Skeletal muscle cell (primary cell): Measurements from ENCODE around the gene PDE9A.
"Not testable (repeated sequence)": the region's sequence is repeated elsewhere in the genome, so short reads cannot be mapped to it uniquely, and the experiment has no call there.

Source experiments
- DNase-seq: peaks from one replicate; pipeline ENCODE4 v3.0.0-alpha.2; 2010; ENCODE audit warnings: low read depth
- H3K4me3 ChIP-seq: 2 replicates; pipeline ENCODE4 v1.5.1; 2011; ENCODE audit warnings: low read depth, mild to moderate bottlenecking, control low read depth, low read length, moderate library complexity

The PDE9A gene

DNA sequence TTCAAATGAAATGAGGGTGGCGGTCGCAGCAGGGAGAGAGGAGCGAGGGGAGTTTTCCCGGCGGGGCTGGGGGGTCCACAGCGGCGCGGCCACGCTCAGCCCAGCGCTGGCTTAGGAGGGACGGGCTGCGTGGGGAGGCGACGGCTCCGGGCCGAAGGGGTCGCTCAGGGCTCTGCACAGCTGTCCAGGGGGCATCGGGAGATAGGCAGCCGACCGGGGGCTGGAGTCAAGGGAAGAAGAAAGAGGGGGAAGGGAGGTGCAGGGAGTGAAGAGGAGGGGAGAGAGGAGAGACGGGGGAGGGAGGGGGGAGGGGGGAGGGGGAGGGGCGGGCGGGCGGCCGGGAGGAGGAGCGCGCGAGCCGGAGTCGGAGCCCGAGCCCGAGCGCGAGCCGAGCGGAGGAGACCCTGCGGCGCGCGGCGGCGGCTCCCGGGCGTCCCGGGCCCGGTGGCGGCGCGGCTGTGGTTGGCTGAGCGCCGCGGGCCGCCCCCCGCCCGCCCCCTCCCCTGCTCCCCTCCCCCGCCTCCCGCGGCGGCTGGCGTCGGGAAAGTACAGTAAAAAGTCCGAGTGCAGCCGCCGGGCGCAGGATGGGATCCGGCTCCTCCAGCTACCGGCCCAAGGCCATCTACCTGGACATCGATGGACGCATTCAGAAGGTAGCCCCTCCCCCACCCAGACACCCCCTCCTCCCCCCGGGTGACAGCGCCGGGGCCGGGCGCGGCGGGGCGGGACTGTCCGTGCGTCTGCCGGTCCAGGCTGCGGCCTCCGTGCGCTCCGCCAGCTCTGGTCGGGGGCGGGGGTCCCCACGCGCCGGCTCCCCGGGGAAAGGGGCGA, at the start of gene PDE9A:
Gene PDE9A, plus strand, starts transcription at position 391 of the 831 bp plus-strand sequence. Its CDS starts 194 bp downstream, at position 585.
- H3K4me3 ChIP-seq = peak within 1 kb of the TSS; percentile 37
- no peak for DNase-seq

DNA sequence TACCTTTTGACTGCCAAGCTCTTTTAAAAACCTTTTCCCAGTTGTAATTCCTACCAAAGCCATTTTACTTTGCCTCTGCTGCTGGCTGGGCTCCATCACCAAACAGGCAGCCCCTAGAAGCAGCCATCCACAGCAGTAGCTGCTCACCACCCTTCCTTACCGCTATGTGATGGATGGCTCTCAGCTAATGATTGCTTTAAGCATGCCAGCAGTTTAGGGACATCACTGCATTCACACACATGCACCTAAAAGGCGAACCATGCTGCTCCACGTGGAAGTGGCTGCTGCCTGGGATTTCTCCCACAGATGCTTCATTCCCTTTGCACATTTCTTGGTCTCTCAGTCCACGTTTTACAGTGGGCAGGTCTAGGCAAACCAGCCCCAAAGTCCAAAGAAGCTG, 46.3 kb upstream of the PDE9A start:
- no peak for DNase-seq
- H3K4me3 ChIP-seq = no peak overlapping the region

DNA sequence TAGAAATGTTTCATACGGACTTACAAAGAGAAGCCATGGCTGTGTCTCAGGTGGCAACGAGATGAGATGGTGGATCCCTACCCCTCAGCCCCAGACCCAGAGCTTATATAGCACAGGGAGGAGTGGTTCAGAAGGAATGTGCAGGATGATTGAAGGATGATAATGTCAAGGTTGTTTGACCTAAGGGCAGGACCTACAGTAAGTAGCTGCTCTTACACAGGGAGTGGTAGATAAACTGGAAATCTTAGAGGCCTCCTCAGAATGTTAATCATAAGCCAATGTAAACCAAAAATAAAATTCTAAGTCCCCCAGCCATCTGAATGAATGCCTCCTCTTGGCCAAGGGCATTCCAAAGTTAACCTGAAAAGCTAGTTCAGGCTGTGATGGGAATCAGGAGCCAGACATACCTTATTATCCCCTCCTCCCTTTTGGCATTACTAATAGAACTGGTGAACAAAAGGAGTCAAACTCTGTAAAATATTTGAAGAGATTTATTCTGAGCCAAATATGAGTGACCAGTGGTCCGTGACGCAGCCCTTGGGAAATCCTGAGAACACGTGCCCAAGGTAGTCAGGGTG, 45.8 kb upstream of the PDE9A start:
- no peak for DNase-seq
- H3K4me3 ChIP-seq = no peak overlapping the region

DNA sequence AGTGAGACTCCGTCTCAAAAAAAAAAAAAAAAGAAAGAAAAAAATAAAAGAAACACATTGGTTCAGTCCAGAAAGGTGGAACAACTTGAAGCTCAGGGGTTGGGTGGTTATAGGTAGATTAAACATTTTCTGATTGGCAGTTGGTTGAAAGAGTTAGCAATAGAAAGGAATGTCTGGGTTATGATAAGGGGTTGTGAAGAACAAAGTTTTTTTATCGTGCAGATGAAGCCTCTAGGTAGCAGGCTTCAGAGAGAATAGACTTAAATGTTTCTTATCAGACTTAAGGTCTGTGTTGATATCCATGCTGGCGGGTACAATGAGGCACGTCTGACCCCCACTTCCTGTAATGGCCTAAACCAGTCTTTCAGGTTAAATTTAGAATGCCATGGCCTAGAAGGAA, 45.0 kb upstream of the PDE9A start:
- DNase-seq = no peak
- no peak overlapping the region for H3K4me3 ChIP-seq

DNA sequence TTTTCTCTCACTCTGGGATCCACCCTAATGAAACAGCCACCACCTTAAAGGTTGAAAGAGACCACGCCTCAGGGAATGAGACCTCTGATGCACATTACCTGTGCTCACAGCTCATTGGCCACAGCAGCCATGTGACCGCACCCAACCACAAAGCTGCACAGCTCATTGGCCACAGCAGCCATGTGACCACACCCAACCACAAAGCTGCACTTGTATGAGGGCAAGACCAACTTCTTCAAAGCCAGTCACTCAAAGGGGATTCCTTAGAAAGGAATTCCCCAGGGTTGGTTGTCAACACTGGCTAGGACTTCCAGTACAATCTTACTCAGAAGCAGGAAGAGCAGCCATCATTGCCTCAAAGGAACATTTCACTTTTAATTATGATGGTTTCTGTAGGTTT, 43.6 kb upstream of the PDE9A start:
- H3K4me3 ChIP-seq = no peak overlapping the region
- no peak for DNase-seq

DNA sequence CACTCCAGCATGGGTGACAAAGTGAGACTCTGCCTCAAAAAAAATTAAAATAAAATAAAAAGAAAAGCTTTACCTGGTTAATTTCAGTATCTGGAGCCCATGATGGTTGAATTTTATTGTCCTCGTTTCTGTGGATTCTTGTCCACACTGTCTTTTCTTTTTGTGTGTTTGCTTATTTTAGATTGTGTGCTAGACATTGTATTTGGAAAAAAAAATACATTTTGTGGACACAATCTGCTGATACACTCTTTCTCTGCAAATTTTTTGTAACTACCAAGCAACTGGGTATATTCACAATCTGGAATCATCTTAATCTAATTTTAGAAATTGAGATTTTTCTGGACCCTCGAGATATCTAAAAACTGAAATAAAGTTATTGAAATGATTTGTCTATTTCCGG, 41.6 kb upstream of the PDE9A start:
- no peak overlapping the region for H3K4me3 ChIP-seq
- DNase-seq = no peak

DNA sequence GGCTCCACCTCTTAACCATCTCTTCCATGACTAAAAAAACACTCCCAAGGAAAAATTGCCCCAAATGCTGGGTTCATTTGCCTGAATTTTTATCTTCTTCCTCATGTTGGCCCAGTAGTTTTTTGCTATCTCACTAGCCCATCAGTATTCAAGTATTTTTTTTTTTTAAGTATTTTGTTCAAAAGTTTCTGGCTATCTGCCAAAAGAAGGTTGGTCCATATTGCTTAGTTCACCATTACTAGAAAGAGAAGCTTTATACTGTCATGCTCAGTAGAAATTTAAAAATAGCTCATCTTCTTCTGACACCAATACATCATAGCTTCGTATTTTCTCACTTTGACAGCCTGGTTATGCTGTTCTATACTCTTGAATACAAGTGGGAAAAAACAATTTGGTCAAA, 41.0 kb upstream of the PDE9A start:
- no peak overlapping the region for H3K4me3 ChIP-seq
- DNase-seq = no peak

DNA sequence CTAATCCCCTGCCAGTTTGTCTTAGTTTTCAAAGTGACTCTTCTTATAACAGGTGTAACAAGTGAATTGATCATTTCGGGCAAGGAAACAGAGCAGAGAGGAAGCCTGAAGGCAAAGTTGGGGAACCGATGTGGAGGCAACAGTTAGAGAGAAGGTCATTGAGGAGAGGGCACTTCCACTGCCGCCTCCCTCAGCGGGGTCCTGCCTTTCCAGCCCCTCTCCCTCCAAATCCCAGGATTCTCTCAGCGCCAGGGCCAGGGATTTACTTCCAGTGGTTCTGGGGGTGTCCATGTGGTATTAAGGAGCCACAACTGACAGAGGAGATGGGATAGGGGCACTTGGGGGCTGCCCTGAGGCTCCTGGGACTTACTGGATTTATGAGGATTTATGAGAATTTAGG, 39.7 kb upstream of the PDE9A start:
- no peak overlapping the region for H3K4me3 ChIP-seq
- DNase-seq = no peak

DNA sequence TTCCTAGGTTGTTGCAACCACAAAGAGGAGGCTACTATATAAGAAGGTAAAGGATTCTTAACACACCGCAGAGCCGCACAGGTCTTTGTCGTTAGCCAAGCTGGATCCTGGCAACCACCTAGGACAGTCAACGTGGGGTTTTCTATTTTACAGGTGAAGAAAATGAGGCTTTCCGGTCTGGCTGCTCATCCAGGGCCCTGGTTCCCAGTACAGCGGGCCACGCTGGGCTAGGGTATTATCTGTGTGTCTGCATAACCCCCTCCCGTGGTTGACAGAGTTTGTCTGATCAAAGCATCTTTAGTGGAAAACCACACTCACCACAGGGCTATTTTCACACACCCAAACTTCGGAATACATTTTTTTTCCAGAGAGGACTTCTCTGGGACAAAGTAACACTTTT, 39.0 kb upstream of the PDE9A start:
- no peak overlapping the region for H3K4me3 ChIP-seq
- DNase-seq = no peak

DNA sequence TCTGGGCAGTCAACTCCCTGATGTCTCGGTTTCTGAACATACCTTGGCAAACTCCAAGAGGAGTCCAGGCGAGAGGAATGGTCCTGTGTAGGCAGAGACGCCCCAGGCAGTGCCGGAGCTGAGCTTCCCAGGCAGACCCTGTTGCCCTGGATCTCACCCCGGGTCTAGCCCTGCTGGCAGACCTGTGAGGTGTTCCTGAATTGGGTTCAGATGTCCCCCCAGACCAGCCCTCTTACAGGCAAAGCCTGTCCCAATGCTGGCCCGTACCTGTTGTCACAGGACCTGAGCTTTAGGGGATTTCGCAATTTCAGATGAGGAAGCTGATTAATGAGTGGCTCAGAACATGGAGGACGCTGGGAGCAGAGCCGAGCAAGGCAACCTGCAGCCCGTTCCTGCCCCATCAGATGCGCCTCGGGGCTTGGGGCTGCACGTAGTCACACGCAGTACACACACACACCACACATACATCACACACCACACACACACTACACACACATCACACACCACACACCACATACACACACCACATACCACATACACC, 38.5 kb upstream of the PDE9A start:
- no peak overlapping the region for H3K4me3 ChIP-seq
- DNase-seq = no peak

DNA sequence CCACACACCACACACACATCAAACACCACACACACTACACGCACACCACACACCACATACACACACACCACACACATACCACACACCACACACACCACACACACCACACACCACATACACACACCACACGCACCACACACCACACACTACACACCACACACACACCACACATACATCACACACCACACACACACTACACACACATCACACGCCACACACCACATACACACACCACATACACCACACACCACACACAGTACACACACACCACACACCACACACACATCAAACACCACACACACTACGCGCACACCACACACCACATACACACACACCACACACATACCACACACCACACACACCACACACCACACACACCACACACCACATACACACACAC, 38.0 kb upstream of the PDE9A start:
- not testable (repeated sequence) for H3K4me3 ChIP-seq, DNase-seq

DNA sequence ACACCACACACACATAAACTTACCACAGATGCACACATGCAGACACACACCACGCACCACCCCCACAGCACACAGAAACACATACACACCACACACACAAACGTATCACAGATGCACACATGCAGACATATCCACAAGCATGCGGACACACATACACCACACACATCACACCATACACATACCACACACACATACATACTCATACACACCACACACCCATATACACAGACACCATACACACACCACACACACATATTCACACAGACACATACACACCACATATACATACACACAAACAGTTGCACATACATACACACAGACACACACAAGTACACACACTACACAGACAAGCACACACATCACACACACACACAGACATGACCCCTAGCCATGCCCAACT, 37.5 kb upstream of the PDE9A start:
- DNase-seq = no peak
- no peak overlapping the region for H3K4me3 ChIP-seq

DNA sequence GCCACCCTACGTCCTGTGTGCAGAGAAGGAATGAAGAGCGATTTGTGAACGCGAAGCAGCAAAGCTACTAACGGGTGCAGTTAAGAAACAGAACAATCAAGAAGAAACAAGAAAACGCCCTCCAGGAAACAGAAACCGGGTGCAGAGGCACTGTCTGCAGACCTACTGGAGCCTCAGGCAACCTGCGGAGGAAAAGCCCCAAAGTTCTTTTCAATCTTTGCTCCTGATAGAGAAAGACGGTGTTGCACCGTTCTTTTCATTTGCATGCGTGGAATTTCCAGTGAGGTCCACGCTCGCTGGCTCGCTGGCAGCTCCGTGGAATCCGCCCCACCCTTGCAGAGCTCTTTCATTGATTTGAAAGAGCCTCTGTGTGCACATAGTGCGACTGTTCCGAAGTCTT, 37.0 kb upstream of the PDE9A start:
- no peak for DNase-seq

DNA sequence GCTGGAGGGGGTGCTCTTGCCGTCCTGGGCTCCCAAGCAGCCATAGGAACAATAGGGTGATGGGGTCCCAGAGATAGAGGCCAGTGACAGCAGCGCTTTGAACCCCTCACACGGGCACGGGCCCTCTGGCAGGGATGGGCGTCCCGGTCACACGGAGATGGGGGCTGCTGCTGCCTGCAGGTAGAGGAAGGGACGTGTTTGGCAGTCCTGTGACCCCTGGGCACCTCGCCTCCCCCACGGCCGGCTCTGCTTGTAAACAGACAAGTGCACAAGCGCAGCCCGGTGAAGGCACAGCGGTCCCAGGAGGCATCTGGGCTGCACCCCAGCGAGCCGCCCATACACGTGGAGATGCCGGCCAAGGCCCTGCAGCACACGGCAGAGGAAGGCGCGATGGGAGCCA, 36.5 kb upstream of the PDE9A start:
- H3K4me3 ChIP-seq = no peak overlapping the region
- no peak for DNase-seq

More for the DNA sequence above, 37.0 kb upstream of the PDE9A start:
- no peak overlapping the region for H3K4me3 ChIP-seq

DNA sequence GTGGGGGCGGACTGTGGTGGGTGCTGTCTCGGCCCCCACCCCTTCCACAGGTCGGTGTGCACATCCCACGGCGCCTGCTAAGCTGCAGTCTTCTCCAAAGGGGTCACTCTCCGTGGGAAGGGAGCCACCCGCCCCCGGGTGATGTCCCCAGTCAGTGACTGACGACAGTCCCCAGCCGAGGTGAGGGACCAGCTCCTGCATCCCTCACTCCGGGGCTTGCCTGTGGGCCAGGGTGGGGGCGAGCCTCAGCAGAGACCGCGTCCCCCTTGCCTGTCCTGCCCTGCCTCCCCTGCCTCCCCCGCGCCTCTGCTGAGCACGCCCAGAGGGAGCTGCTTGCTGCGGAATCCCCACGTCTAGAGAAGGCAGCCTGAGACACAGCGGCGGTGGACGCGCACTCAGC, 35.9 kb upstream of the PDE9A start:
- DNase-seq = no peak
- no peak overlapping the region for H3K4me3 ChIP-seq

DNA sequence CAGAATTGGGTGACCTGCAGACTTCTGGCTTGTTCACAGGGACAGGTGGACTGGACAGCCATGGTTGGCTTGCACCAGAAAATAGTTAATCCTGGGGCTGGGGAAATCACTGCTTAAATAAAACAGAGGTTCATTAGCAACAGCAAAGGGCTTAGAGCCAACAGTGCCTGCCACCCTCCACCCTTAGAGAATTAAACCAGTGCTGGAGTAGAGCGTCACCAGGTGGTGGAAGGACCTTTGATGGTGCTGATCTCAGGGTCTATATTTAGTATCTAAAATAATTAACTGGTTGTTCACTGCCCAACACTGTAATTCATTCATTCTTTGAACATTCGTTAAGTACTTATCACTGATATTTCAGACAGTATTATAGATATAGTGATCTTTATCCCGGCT, 34.7 kb upstream of the PDE9A start:
- no peak for DNase-seq
- no peak overlapping the region for H3K4me3 ChIP-seq

DNA sequence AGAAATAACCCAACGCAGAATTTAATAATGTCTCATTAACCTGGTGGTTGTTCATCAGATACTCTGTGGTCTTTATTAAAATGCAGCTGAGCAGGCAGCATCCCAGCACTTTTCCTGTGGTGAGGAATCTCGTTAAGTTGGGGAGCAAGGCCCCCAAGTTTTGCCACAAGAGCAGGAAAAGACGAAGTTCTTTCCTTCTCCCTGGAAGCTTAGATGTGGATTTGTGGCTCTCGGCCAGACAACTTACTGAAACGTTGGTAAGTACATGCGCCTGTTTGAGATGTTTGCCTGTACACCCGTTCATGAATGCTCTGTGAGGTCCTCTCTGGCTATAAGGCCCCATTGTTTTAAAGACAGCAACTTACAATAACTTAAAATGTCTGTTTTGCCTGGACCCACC, 34.3 kb upstream of the PDE9A start:
- no peak for DNase-seq
- H3K4me3 ChIP-seq = no peak overlapping the region

DNA sequence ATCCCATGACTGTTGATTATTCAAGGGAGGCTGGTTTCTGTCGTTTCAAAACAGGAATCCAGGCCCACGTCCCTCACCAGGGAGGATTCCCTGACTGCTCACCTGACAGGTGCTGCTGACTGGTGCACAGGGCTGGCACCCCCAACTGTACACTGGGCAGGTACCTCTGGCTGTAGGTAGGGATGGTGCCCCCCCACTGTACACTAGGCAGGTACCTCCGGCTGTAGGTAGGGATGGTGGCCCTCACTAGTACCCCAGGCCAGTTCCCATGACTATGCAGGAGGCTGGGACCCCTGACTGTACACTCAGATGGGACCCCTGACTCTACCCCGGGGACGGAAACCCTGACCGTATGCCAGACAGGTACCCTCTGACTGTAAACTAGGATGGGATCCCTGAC, 33.6 kb upstream of the PDE9A start:
- H3K4me3 ChIP-seq = no peak overlapping the region
- DNase-seq = no peak

DNA sequence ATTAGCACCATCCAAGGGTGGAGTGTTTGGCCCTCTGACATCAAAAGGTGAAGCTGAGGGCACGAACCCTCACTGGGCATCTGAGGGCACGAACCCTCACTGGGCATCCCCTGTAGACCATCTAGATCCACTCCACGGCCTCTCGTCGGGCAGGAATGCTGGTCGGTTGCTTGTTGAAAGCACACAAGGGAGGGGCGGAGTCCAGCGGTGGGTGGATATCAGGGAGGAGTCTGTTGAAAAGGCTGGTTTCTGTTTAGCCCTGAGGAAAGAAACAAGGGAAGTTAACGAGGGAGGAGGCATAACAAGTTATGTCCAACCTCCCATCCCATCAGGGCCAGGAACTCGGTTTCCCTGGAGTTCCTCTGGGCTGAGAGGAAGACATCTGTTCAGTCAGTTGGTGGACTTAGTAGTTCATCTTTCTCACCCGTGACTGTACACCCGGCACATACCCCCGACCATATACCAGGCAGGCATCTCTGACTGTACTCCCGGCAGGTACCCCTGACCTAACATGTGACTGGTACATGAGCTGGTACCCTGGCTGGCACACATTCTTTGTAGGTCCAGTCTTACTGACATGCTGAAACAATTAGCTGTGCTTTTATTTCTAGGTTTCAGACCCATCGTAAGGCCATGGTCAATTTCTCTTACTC, 32.1 kb upstream of the PDE9A start:
- DNase-seq = no peak

DNA sequence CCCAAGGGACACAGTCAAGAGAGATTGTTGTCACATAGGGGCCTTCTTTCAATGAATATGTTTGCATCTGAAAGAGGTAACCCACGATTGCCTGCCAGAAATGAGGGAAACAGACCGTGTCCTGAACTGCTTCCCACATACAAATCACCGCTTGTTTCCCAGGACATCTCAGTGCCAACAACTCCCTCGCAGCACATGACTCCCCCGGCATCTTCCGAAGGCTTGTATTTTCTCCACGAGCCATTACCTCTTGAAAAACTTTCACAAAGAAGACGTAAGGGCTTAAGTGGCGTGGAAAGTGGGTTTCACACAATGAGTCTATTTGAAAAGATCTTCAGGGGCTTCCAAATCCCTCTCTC, 31.6 kb upstream of the PDE9A start:
- DNase-seq = no peak
- H3K4me3 ChIP-seq = no peak overlapping the region

More for the DNA sequence above, 32.1 kb upstream of the PDE9A start:
- H3K4me3 ChIP-seq = no peak overlapping the region

DNA sequence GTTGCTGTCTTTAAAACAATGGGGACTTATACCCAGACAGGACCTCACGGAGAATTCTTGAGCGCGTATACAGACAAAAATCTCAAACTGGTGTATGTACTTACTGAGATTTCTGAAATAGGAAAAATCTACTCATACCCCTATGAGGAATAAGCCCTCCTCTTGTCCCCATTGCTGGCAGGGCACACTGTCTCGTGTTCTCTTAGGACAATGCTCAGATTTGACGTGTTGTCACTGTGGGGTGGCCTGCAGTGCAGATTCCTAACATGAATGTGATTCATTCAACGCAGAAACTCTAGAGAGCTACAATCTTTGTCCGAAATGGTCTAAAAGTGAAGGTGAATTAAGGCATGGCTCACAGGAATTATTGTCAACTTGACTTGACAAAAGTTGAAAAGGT, 31.1 kb upstream of the PDE9A start:
- DNase-seq = no peak
- no peak overlapping the region for H3K4me3 ChIP-seq
